Transverse colon (tissue), 4 donors: ENCODE data around the gene SOD1. TPM values are rescaled to one million over a fixed set of nuclear protein-coding genes. Genes with fewer than 3 reads are reported as not detected.

Experiments
- DNase-seq: peaks from one replicate; pipeline ENCODE4 v3.0.0-alpha.2; 2019
- H3K27ac ChIP-seq, 4 donors: fragments of 200-600 bp; sonication (generic); 2 replicates each; pipeline ENCODE4 v1.5.1; 2016 to 2018; ENCODE audit warnings: inconsistent platforms in 4 of 4
- H3K27me3 ChIP-seq: fragments of 200-600 bp; sonication (generic); 2 replicates; pipeline ENCODE4 v1.5.1; 2017; ENCODE audit warnings: inconsistent platforms
- H3K36me3 ChIP-seq, 4 donors: fragments of 200-600 bp; sonication (generic); 2 replicates each; pipeline ENCODE4 v1.5.1; 2017 to 2019; ENCODE audit warnings: inconsistent platforms in 4 of 4
- H3K4me1 ChIP-seq, 4 donors: fragments of 200-600 bp; sonication (generic); 2 replicates each; pipeline ENCODE4 v1.5.1; 2017 to 2020; ENCODE audit warnings: inconsistent platforms in 4 of 4
- H3K4me3 ChIP-seq, 4 donors: fragments of 200-600 bp; sonication (generic); 1 replicate in 1 of 4; 2 replicates in 3 of 4; pipeline versions ENCODE4 v1.5.1 to v1.6.1; 2017 to 2019; ENCODE audit warnings: inconsistent platforms in 4 of 4
- H3K9me3 ChIP-seq, 2 donors: fragments of 200-600 bp; sonication (generic); 2 replicates each; pipeline ENCODE4 v1.5.1; 2017 to 2019; ENCODE audit warnings: inconsistent platforms in 2 of 2
- CTCF ChIP-seq, 5 experiments: fragments of 200-600 bp in 3 of 5; fragments of 450-650 bp in 2 of 5; sonication (generic) in 3 of 5; IDR thresholded peaks; 1 replicate in 2 of 5; 2 replicates in 3 of 5; pipeline ENCODE4 v1.5.1; 2016 to 2017; ENCODE audit warnings: antibody characterized with exemption in 5 of 5, inconsistent platforms in 3 of 5, mild to moderate bottlenecking in 2 of 5, moderate library complexity in 1 of 5
- EP300 ChIP-seq: sonication (generic); formaldehyde crosslinking; IDR thresholded peaks from one replicate; pipeline ENCODE4 v1.6.1; 2017; ENCODE audit warnings: antibody characterized with exemption, low read depth
- POLR2A ChIP-seq: fragments of 450-650 bp; IDR thresholded peaks from one replicate; pipeline ENCODE4 v1.6.1; 2016; ENCODE audit warnings: antibody characterized with exemption, mild to moderate bottlenecking, moderate library complexity
- POLR2AphosphoS5 ChIP-seq, 3 donors: sonication (generic); formaldehyde crosslinking; IDR thresholded peaks; one replicate each; pipeline ENCODE4 v1.6.1; 2016; ENCODE audit warnings: antibody characterized with exemption in 3 of 3
- WGBS, 2 donors: methylation state at CpG; one replicate each; pipeline ENCODE4 v1.1.5; 2018; ENCODE audit warnings: low coverage in 1 of 2; 5-methylcytosine and 5-hydroxymethylcytosine counted together
- in situ Hi-C, 4 donors: fragments of 200-750 bp; cut with MboI; loops; one replicate each; pipeline versions ENCODE4 v1.15.0 to v1.15.1; 2017; ENCODE audit warnings: low sequenced_read_pairs in 3 of 4, low pct_ligation_motif_present in 1 of 4, low pct_unique_long_range_greater_than_20kb in 1 of 4
- intact Hi-C: fragments of 100-400 bp; cut with DNase I; formaldehyde crosslinking; loops from one replicate; pipeline ENCODE4 v1.15.1; 2023; ENCODE audit warnings: low total_unique reads
- total RNA-seq, 4 donors: library from RNA; depleted of rRNA; stranded (reverse); fragments of >200 nt; gene quantifications; one replicate each; pipeline ENCODE4 v1.1.0, GENCODE V29; 2016

The SOD1 gene
- total RNA-seq, 4 donors from 2014 or later, result 117 to 312 (median 256) TPM

DNA sequence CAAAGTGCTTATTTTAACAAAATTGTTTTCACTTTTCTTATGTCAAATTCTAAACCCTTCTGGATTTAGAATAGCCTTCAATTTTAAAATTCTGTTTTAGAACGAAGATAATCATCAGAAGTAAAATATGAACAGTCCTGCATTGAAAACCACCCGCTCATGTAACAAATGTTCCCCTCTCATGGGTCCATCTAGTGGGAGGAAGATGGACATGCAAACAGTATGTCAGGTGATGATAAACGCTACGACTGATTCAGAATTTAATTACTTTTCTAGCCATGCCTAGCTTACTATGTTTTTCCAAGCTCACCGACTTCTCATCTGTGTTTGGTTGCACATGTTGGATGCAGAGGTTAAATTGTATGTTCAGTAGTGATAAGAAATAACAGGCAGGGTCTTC is 23.5 kb downstream of the SOD1 start:
- in situ Hi-C loops (no loop called here), intact Hi-C loops (no loop called here)
- H3K4me1 ChIP-seq, result peaks cover 0 to 7% (median 0%) of the 10 kb centered on the region in 4 donors
- no peak overlapping the region for H3K4me3 ChIP-seq
- no peaks in the 10 kb centered on the region for H3K27me3 ChIP-seq
- TF ChIP-seq EP300 (no peak), POLR2A (no peak), CTCF (IDR thresholded peaks at IDR 0.05) (no peak), POLR2AphosphoS5 (IDR thresholded peaks at IDR 0.05) (no peak)
- peaks cover 0 to 42% (median 20%) of the 10 kb centered on the region in 4 donors for H3K36me3 ChIP-seq
- 85 to 87% methylated on average over 5 of the region's 5 CpGs for WGBS, 2 donors
- no peaks in the 10 kb centered on the region for H3K9me3 ChIP-seq
- H3K27ac ChIP-seq, result no peak overlapping the region
- no peak for DNase-seq

- H3K27ac ChIP-seq, result no peak overlapping the region
- no peak for TF ChIP-seq CTCF (IDR thresholded peaks at IDR 0.05)
- no peak for TF ChIP-seq EP300
- no peak for TF ChIP-seq POLR2A
- no peak for TF ChIP-seq POLR2AphosphoS5 (IDR thresholded peaks at IDR 0.05)
- peaks cover 0 to 7% (median 0%) of the 10 kb centered on the region in 4 donors for H3K4me1 ChIP-seq
- in situ Hi-C loops (no loop called here), intact Hi-C loops (no loop called here)
- no peak for DNase-seq
- 90 to 92% methylated on average over 7 of the region's 7 CpGs for WGBS, 2 donors
- H3K36me3 ChIP-seq, result peaks cover 0 to 52% (median 24%) of the 10 kb centered on the region in 4 donors
- no peak overlapping the region for H3K4me3 ChIP-seq
- H3K9me3 ChIP-seq, result no peaks in the 10 kb centered on the region
- no peaks in the 10 kb centered on the region for H3K27me3 ChIP-seq
Observed at GRCh38 chr21:31684918-31685317, 25.4 kb downstream of the SOD1 start.

DNA sequence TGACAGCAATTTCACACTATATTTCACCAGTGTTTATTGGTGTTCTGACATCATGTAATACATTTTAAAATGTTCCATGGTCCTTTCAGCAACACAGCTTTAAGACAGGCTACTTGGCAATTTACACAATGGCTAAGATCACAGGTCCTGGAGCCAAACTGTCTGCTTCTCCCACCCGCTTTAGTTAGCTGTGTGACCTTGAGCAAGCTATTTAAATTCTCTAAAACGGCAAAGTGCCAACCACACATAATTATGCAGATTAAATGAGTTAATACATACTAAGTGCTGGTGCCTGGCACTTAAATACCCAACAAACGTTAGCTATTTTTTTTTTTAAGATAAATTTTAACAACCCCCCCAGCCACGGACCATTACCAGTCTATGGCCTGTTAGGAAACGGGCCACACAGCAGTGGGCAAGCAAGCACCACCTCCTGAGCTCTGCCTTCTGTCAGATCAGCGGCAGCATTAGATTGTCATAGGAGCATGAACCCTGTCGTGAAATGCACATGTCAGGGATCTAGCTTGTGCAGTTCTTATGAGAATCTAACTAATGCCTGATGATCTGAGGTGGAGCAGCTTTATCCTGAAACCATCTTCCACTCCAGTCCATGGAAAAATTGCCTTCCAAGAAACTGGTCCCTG is 26.9 kb downstream of the SOD1 start:
- H3K9me3 ChIP-seq, result no peaks in the 10 kb centered on the region
- H3K4me3 ChIP-seq, result no peak overlapping the region
- H3K27me3 ChIP-seq, result no peaks in the 10 kb centered on the region
- 53 to 63% methylated on average over 4 to 7 of the region's 7 CpGs for WGBS, 2 donors
- no peak for TF ChIP-seq EP300
- TF ChIP-seq CTCF (IDR thresholded peaks at IDR 0.05), result no peak
- no peak for TF ChIP-seq POLR2AphosphoS5 (IDR thresholded peaks at IDR 0.05)
- no peak for TF ChIP-seq POLR2A
- H3K27ac ChIP-seq, result peak overlapping the region in 2 of 4 donors; percentile 21 to 33
- no peak for DNase-seq
- H3K4me1 ChIP-seq, result peaks cover 0 to 7% (median 0%) of the 10 kb centered on the region in 4 donors
- in situ Hi-C loops, result no loop called here
- peaks cover 0 to 65% (median 32%) of the 10 kb centered on the region in 4 donors for H3K36me3 ChIP-seq
- intact Hi-C loops, result no loop called here

GRCh38 chr21:31687108-31687507 is 27.6 kb downstream of the SOD1 start:
- peak overlapping the region in 2 of 4 donors; percentile 21 to 33 for H3K27ac ChIP-seq
- TF ChIP-seq POLR2AphosphoS5 (IDR thresholded peaks at IDR 0.05) (no peak), POLR2A (no peak), EP300 (no peak), CTCF (IDR thresholded peaks at IDR 0.05) (no peak)
- in situ Hi-C loops, result no loop called here
- H3K4me1 ChIP-seq, result peaks cover 0 to 7% (median 0%) of the 10 kb centered on the region in 4 donors
- WGBS, 2 donors, result 90 to 94% methylated on average over 2 of the region's 2 CpGs
- H3K36me3 ChIP-seq, result peaks cover 0 to 70% (median 34%) of the 10 kb centered on the region in 4 donors
- no peak overlapping the region for H3K4me3 ChIP-seq
- H3K9me3 ChIP-seq, result no peaks in the 10 kb centered on the region
- intact Hi-C loops, result no loop called here
- H3K27me3 ChIP-seq, result no peaks in the 10 kb centered on the region
- no peak for DNase-seq
